Activated CD8-positive, alpha-beta memory T cell treated with anti-CD3 and anti-CD28 coated beads for 48 hours (primary cell): ENCODE results near the gene ITPKB.
"Not testable (repeated sequence)": the region's sequence is repeated elsewhere in the genome, so short reads cannot be mapped to it uniquely, and the experiment has no call there.

ENCODE experiments used
- DNase-seq, 3 experiments: peaks; one replicate each; pipeline ENCODE4 v3.0.0-alpha.2; 2020; ENCODE audit warnings: low read depth in 2 of 3, low spot score in 2 of 3

The ITPKB gene

DNA sequence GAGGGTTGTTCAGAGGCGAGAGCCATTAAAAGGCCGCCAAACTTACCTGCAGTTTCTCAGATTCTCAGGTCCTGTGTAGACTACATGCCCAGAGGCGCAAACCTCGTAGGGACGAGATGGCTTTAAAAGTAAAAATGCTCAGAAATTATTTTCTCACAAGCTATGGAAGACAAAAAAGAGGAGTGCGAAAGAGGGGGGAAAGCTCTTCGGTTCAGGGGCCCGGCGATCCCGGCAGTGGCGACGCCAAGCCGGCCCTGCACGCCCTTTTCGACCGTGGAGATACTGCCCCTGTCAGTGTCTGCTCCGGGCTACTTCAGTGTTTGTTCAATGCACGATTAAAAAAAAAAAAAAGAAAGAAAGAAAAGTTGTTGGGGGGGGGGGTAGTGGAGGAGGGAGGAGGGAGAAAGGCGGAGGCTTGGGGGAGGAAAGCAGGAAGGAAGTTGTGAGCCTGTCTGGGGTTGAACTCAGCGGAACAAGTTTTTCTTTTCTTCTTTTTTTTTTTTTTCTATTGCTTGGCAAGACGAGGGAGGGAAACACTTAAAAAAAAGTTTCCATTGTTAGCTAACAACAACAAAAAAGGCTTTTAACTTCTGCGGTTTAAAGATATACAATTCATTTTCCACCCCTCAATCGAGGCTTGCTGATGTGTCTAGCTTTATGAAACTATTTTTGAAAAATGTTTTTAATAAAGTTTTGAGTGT is at the start of gene ITPKB:
Gene ITPKB (minus strand): TSS at position 288 of the 701 bp plus-strand sequence. CDS start 1,824 bp downstream, outside the sequence.
- no peak for DNase-seq

DNA sequence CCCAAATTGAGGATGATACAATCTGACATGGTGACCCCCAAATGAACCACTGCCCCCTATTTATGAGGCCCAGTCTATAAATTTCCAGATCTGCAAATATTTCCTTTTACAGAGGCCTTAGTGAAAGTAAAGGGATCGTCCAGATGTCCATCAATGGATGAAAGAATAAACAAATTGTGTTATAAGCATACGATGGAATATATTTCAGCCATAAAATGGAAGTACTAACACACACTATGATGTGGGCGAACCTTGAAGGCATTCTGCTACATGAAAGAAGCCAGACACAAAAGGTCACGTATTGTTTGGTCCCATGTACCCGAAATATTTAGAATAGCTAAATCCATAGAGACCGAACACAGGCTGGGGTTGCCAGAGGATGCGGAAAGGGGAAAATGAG is 48.6 kb upstream of the ITPKB start:
- DNase-seq, result no peak

DNA sequence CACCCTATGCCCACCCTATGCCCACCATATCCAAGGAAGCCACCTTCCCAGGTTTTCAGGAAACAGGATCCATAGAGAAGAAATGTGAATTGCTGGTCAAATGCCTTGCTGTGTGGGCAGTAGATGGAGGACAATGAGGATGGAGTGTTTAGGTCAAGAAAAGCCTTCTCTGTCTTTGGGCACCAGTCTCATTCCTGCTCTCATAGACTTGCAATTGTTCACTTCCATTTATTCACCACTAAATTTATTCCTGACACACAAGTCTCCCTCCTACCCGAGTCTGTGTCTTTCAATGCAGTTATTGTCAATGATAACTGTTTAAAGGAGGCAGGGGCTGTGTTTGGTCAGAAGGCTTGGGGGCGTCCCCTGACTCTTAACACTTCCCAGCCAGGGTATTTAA is 48.0 kb upstream of the ITPKB start:
- no peak for DNase-seq

DNA sequence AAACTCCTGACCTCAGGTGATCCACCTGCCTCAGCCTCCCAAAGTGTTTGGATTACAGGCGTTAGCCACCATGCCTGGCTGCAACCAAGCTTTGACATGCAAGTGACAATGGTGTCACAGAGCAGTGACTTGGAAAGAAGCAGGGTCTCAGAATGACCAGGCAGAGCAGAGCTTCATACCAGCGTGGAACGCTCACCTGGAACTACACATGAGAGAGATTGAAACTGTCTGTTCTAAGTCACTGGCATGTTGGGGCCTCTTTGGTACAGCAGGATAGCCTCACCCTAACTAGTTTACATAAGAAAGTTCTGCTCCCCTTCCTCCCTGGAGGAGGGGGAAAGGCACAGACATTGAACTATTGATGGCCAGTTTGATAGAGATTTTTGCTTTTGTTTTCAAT is 47.5 kb upstream of the ITPKB start:
- DNase-seq, result no peak

GRCh38 chr1:226785805-226786204 is 46.7 kb upstream of the ITPKB start:
- no peak for DNase-seq

GRCh38 chr1:226784081-226785049 is 45.3 kb upstream of the ITPKB start:
- DNase-seq, result no peak

DNA sequence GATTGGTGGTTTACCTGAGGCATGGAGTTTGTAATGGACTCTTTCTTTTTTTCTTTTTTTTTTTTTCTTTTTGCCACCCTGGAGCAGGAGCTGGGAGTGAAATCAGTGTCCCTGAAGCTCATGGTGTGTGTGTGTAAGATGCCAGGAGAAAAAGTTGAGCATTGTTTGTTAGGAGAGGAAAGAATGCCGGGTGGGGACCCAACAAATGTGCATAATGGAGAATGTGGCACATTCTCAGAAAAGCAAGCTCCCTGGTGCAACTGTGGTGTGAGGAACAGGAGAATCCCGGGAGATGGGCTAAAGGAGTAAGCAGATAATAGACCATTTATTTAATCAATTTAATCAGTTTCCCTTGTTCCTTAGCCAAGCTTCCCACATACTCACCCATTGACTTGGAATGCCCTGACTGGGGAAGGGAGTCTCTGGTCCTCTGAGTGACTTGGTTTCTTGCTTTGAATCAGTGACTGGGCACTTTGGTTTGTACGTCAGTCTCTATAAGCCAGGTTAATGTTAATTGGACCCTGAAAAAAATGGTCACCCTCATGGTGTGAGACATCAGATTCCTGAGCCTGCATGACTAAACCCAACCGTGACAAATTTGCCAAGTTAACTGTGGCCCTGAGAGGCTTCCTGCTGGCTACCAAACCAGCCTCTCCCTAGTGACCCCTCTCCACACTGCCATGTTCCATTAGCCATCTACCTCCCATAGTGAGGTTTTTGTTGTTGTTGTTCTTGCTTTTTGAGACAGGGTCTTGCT is 43.9 kb upstream of the ITPKB start:
- DNase-seq, result no peak

DNA sequence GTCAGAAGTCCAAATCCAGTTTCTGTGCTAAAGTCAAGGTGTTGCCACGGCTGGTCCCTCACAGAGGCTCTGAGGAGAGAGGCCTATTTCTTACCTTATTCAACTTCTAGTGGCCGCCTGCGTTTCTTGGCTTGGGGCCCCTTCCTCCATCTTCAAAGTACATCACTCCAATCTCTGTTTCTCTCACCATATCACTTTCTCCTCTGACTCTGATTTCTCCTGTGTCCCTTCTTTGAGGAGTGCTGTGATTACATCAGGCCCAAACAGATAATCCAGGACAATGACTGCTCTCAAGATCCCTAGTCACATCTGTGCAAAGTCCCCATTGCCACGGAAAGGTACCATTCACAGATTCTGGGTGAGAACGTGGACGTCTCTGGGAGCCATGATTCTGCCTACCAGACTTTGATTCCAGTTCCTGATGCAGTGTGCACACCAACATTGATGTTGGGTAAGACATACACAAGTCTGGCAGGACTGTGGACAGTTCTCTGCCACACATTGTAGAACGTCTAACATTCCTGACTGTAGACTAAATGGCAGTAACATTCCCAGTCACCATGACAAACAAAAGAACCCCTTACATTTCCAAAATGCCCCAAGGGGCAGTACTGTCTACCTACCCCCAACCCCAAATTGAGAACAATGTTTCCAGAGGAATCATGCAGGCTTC is 43.0 kb upstream of the ITPKB start:
- no peak for DNase-seq

- no peak for DNase-seq
Observed at GRCh38 chr1:226779561-226779960, 40.5 kb upstream of the ITPKB start.

DNA sequence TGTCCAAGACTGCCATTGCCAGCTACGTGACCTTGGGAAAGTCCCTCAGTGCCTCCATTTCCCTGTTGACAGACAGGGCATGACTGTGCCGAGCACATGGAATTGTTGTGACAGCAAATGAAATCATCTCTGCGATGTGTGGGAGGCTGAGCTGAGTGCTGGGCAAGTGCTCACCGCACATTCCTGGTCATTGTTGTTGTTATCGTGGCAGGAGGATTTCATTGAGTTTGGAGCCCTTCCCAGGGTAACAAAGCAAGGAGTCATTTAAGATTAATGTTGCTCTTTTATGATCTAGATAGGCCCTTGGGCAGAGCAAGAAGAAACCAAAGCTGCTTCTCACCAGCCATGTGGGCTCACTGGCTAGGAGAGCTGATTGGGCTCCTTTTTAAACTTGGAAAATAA is 39.6 kb upstream of the ITPKB start:
- DNase-seq, result no peak

GRCh38 chr1:226776975-226777374 is 37.9 kb upstream of the ITPKB start:
- DNase-seq, result no peak

GRCh38 chr1:226776066-226776465 is 37.0 kb upstream of the ITPKB start:
- DNase-seq, result no peak

- DNase-seq, result no peak
Observed at GRCh38 chr1:226772446-226773139, 33.5 kb upstream of the ITPKB start.

GRCh38 chr1:226767170-226767569 is 28.1 kb upstream of the ITPKB start:
- not testable (repeated sequence) for DNase-seq

GRCh38 chr1:226766565-226766964 is 27.5 kb upstream of the ITPKB start:
- DNase-seq, result no peak

DNA sequence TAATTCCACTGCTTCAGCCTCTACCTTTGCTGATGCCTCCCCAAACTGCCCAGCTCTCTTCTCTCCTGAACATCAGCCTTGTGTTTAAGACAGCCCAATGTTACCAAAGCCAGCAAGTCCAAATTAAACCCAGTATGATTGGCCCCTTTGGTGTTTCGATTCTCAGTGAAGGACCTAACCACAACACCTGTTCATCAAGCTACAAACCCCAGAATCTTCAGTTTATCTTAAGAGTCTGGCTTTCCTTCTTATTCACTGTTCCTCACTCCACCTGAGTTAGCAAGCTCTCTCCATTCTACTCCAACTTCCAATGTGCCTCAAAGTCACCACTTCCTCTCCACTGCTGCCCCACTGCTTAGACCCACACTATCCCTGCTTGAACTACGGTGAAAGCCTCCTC is 25.5 kb upstream of the ITPKB start:
- DNase-seq, result no peak

DNA sequence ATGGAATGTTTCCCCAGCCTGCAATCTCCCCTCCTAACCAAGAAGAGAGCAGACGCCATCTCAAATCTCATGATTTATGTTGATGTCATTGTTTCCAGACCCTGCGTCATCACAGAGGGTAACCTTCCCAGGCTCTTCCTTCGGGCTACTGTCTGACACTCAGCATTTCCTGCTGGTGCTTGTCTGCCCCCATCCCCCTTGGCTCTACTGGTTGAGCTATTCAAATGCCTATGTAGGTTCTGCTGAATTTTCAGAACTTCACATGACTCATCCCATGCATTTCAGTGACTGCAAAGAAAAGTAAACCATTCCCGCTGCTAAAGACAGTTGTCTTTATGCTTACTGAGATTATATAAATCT is 24.8 kb upstream of the ITPKB start:
- no peak for DNase-seq

- DNase-seq, result no peak
Observed at GRCh38 chr1:226762988-226763904, 24.2 kb upstream of the ITPKB start.

GRCh38 chr1:226762055-226762454 is 23.0 kb upstream of the ITPKB start:
- no peak for DNase-seq
